Measurements from ENCODE around the gene TTC33. TPM values are rescaled to one million over a fixed set of nuclear protein-coding genes. Genes with fewer than 3 reads are reported as not detected.
"Not testable (repeated sequence)": the region's sequence is repeated elsewhere in the genome, so short reads cannot be mapped to it uniquely, and the experiment has no call there.

TTC33 gene
- total RNA-seq, 1 experiment from 2014 or later, result 12.6 TPM

GRCh38 chr5:40568548-40568947 lies 187.2 kb downstream of the TTC33 start:
- Histone ChIP-seq H3K36me3 (ENCODE audit: control insufficient read depth, insufficient read depth, low read length) (no peaks in the 10 kb centered on the region), H3K9me3 (ENCODE audit: control insufficient read depth, insufficient read depth, low read depth, low read length) (no peaks in the 10 kb centered on the region), H3K27ac (ENCODE audit: low read length) (no peak overlapping the region; the same call in 1 of the 2 replicates), H3K27me3 (ENCODE audit: control insufficient read depth, insufficient read depth, low read length) (no peaks in the 10 kb centered on the region), H3K4me3 (ENCODE audit: low read depth in 2 of 2, low read length in 2 of 2) (no peak overlapping the region), H3K4me1 (ENCODE audit: control insufficient read depth, insufficient read depth, low read length) (no peaks in the 10 kb centered on the region)
- no TSS peak for BruUV-seq (replicated peaks)
- no peak for TF ChIP-seq POLR2AphosphoS5 (IDR thresholded peaks at IDR 0.05; ENCODE audit: low read depth, low read length)
- no peak for TF ChIP-seq CTCF (IDR thresholded peaks at IDR 0.05)
- TF ChIP-seq SIN3A (IDR thresholded peaks at IDR 0.05; ENCODE audit: borderline replicate concordance, insufficient read depth, low read depth, low read length), result no peak
- TF ChIP-seq TCF7L2 (IDR thresholded peaks at IDR 0.05; ENCODE audit: low read depth, low read length), result no peak
- no peak for TF ChIP-seq REST (IDR thresholded peaks at IDR 0.05; ENCODE audit: insufficient read depth in 1 of 2, low read depth in 2 of 2, low read length in 1 of 2)
- POLR2A ChIA-PET, result no interaction called here
- intact Hi-C loops (cut with micrococcal nuclease; ENCODE audit: unreplicated experiment) (no loop called here), in situ Hi-C loops (cut with HindIII; ENCODE audit: low pct_unique_long_range_greater_than_20kb, low sequenced_read_pairs) (no loop called here)
- ATAC-seq (no peak), DNase-seq (ENCODE audit: low read depth, low spot score) (no peak)
- CTCF ChIA-PET, result no interaction called here

- in situ Hi-C loops (cut with HindIII; ENCODE audit: low pct_unique_long_range_greater_than_20kb, low sequenced_read_pairs); H3K27ac ChIP-seq (ENCODE audit: low read length); H3K36me3 ChIP-seq (ENCODE audit: control insufficient read depth, insufficient read depth, low read length); H3K4me3 ChIP-seq (ENCODE audit: low read depth in 2 of 2, low read length in 2 of 2); BruUV-seq (replicated peaks); intact Hi-C loops (cut with micrococcal nuclease; ENCODE audit: unreplicated experiment); H3K9me3 ChIP-seq (ENCODE audit: control insufficient read depth, insufficient read depth, low read depth, low read length); ATAC-seq; CTCF ChIA-PET; POLR2A ChIA-PET; H3K4me1 ChIP-seq (ENCODE audit: control insufficient read depth, insufficient read depth, low read length); H3K27me3 ChIP-seq (ENCODE audit: control insufficient read depth, insufficient read depth, low read length); DNase-seq (ENCODE audit: low read depth, low spot score): not testable (repeated sequence)
These were observed 192.6 kb downstream of the TTC33 start for GRCh38 chr5:40563173-40563572.

GRCh38 chr5:40560474-40561110 lies 195.2 kb downstream of the TTC33 start:
- no peaks in the 10 kb centered on the region for H3K9me3 ChIP-seq (ENCODE audit: control insufficient read depth, insufficient read depth, low read depth, low read length)
- in situ Hi-C loops (cut with HindIII; ENCODE audit: low pct_unique_long_range_greater_than_20kb, low sequenced_read_pairs), result no loop called here
- intact Hi-C loops (cut with micrococcal nuclease; ENCODE audit: unreplicated experiment), result no loop called here
- H3K36me3 ChIP-seq (ENCODE audit: control insufficient read depth, insufficient read depth, low read length), result no peaks in the 10 kb centered on the region
- ChIA-PET CTCF (no interaction called here), POLR2A (no interaction called here)
- no peak overlapping the region for H3K27ac ChIP-seq (ENCODE audit: low read length)
- ATAC-seq (no peak), DNase-seq (ENCODE audit: low read depth, low spot score) (no peak)
- H3K4me3 ChIP-seq (ENCODE audit: low read depth in 2 of 2, low read length in 2 of 2), result no peak overlapping the region
- peaks cover 3% of the 10 kb centered on the region; the same call in 1 of the 2 replicates for H3K4me1 ChIP-seq (ENCODE audit: control insufficient read depth, insufficient read depth, low read length)
- H3K27me3 ChIP-seq (ENCODE audit: control insufficient read depth, insufficient read depth, low read length), result no peaks in the 10 kb centered on the region
- no peak for TF ChIP-seq POLR2AphosphoS5 (IDR thresholded peaks at IDR 0.05; ENCODE audit: low read depth, low read length)
- no peak for TF ChIP-seq SIN3A (IDR thresholded peaks at IDR 0.05; ENCODE audit: borderline replicate concordance, insufficient read depth, low read depth, low read length)
- TF ChIP-seq TCF7L2 (IDR thresholded peaks at IDR 0.05; ENCODE audit: low read depth, low read length), result no peak
- TF ChIP-seq CTCF (IDR thresholded peaks at IDR 0.05), result no peak
- no peak for TF ChIP-seq REST (IDR thresholded peaks at IDR 0.05; ENCODE audit: insufficient read depth in 1 of 2, low read depth in 2 of 2, low read length in 1 of 2)
- no TSS peak for BruUV-seq (replicated peaks)
